Stimulated activated CD8-positive, alpha-beta memory T cell treated with anti-CD3 and anti-CD28 coated beads, Interleukin-2, amount 100 ng/mL, for 48 hours (primary cell): ENCODE data around the gene CATSPERE.
"Not testable (repeated sequence)": the region's sequence is repeated elsewhere in the genome, so short reads cannot be mapped to it uniquely, and the experiment has no call there.

Experiments used
- DNase-seq, 2 donors: peaks; one replicate each; pipeline ENCODE4 v3.0.0-alpha.2; 2020; ENCODE audit warnings: low read depth in 2 of 2

Gene CATSPERE

DNA sequence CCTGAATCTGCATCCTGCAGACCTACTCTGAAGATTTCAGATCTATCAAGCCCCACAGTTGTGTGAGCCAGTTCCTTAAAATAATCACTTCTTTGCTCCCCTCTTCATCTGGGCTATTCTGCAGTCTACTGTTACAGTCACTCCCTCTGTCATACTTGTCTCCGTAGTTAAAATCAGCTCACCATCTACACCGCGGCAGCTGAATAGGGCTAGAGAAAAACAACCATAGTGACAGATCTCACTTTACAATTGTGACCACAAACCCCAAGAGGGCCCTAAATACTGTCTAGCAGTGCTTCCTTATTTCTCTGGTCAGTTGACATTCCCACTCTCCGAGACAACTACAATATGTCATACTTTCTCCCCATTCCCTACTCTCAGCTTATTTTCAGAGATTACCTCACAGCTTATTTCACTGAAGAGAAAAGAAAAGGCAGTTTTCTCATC, 204.7 kb downstream of the CATSPERE start:
- no peak for DNase-seq

DNA sequence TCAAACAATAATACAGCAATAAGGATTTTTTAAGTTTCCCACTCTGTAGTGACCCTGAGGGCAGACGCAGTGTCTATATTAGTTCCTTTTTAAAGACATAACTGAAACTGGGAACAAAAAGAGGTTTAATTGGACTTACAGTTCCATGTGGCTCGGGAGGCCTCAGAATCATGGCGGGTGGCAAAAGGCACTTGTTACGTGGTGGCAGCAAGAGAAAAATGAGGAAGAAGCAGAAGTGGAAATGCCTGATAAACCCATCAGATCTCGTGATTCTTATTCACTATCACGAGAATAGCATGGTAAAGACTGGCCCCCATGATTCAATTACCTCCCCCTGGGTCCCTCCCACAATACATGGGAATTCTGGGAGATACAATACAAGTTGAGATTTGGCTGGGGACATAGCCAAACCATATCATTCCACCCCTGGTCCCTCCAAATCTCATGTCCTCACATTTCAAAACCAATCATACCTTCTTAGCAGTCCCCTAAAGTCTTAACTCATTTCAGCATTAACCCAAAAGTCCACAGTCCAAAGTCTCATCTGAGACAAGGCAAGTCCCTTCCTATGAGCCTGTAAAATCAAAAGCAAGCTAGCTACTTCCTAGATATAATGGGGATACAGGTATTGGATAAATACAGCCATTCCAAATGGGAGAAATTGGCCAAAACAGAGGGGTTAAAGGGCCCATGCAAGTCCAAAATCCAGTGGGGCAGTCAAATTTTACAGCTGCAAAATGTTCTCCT, 205.8 kb downstream of the CATSPERE start:
- not testable (repeated sequence) for DNase-seq

DNA sequence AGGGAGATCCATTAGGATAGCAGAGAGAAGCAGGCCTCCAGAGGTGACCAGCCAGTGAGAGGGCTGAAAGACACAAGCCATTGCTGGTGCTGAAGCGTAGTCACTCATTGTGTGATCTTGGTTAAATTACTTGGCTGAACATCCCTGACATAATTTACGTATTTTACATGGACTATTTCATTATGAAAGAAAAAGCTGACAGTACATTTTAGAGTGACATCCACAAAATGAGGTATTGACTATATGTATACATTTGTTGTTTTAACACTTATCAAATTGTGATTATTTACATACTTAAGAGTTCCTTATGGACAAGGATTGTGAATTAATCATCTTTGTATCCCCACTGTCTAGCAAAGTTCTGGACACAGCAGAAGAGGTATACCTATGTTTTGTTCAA, 206.7 kb downstream of the CATSPERE start:
- no peak for DNase-seq

DNA sequence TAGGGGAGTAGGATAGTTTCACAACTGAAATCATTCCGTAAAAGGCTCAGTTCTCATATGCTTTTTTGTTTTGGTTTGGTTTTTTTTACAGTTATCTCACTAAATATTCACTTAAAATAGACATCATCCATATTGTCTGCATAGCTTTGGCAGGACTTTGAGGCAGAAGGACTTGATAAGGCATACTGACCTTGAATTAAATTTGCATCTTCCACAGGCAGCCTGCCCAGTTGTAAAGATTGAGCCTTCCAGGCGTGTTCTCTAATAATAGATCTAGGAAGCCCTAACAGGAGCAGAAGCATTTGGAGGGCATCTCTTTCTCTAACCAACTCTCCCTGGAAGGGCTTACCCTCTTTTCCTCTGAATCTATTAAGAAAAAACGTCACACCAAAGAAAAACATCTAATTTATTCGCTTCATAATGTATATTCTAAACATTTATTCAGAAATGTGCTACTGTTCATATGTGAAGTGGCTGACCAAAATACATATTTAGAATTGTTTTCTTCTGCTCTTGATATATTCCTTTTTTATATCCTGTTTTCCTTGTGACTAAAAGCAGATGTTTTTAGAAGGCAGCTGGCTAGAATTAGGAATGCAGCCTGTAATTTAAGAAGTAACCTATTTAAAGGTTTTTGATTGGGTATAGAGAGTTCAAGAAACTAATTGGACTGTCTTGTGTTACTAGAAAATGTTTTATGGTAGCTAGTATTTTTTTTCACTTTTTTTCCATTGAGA, 212.0 kb downstream of the CATSPERE start:
- DNase-seq: no peak

DNA sequence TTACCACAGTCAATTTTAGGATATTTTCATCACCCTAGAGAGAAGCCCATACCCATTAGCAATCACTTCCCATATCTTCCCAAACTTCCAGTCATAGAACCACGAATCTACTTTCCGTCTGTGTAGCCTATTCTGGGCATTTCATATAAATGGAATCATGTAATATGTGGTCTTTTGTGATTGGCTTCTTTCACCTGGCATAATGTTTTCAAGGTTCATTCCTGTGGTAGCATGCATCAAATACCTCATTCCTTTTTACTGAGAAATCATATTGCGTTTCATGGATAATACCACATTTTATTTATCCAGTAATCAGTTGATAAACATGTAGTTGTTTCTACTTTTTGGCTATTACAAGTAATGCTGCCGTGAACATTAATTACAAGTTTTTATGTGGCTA, 213.4 kb downstream of the CATSPERE start:
- no peak for DNase-seq

DNA sequence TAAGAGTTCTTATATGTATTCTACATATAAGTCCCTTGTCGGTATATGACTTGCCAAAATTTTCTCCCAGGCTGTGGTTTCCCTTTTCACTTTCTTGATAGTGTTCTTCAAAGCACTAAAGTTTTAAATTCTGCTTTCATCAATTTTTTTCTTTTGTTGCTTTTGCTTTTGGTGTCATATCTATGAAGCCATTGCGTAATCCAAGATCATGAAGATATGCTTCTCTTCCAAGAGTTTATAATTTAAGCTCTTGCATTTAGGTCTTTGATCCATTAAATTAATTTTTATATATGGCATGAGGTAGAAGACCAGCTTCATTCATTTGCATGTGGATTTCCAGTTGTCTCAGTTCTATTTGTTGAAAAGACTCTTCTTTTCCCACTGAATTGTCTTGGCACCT, 214.1 kb downstream of the CATSPERE start:
- no peak for DNase-seq

DNA sequence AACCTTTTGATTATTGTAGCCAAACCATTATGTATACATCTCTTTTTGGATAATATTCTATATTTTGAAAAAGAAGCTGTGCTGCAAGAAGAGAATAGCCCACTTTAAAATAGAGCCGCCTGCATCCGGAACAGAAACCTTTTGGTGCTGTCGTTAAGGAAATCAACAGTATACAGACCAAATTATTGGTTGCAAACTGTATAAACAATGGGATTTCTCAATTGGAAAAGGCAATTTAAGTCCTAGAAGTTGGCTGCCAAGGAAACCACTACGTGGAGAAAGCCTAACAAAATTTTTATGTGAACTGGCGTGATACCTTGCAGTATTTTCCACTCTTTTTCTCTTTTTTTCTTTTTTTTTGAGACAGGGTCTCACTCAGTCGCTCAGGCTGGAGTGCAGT, 217.6 kb downstream of the CATSPERE start:
- no peak for DNase-seq

DNA sequence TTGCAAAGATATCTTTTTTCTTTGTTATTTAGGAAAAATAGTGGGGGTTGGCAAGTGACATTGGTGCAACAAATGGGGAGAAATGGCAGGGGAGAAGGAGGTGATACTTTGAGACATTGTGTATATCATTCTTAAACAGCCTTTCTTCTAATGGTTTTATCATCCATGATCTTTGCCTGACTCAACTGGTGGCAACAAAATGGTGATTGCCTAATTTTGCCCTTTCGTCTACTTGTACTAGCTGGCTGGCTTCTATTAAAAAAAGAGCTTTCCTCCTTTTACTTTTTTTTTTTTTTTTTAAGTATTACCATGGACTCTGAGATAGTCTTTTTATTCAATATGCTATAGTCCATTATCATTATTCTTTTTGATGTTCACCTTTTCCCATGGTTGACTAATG, 219.6 kb downstream of the CATSPERE start:
- DNase-seq: no peak

DNA sequence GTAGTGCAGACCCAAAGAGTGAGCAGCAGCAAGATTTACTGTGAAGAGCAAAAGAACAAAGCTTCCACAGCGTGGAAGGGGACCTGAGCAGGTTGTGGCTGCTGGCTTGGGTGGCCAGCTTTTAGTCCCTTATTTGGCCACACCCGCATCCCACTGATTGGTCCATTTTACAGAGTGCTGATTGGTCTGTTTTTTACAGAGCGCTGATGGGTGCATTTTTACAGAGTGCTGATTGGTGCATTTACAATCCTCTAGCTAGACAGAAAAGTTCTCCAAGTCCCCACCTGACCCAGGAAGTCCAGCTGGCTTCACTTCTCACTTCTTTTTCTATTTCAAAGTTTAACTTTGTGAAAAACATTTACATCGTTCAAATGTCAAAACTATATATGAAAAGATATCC, 221.0 kb downstream of the CATSPERE start:
- DNase-seq: not testable (repeated sequence)
